B cell (primary cell): Measurements from ENCODE around the gene RIN3.

Source experiments
- CTCF ChIP-seq: fragments of 200-600 bp; IDR thresholded peaks from one replicate; pipeline ENCODE4 v1.8.0; 2022; ENCODE audit warnings: antibody characterized with exemption, mild to moderate bottlenecking
- EZH2 ChIP-seq: IDR thresholded peaks from 2 replicates; pipeline ENCODE4 v1.6.1; 2012; ENCODE audit warnings: borderline replicate concordance, low read depth, mild to moderate bottlenecking, moderate library complexity, low read length; ENCODE audit not compliant: insufficient read depth, poor library complexity, severe bottlenecking

- no peak for TF ChIP-seq CTCF
- no peak for TF ChIP-seq EZH2
Observed at GRCh38 chr14:92475037-92475436, 38.5 kb upstream of the RIN3 start.
